ENCODE data around the gene PLCL2.

PLCL2 gene

GRCh38 chr3:17069754-17070153, 185.0 kb downstream of the PLCL2 start:
- no peak for DNase-seq (ENCODE audit: low spot score)
- no peak for TF ChIP-seq CTCF (IDR thresholded peaks at IDR 0.05)
- Histone ChIP-seq H3K4me3 (no peak overlapping the region), H3K27ac (no peak overlapping the region)

GRCh38 chr3:17070161-17070959, 185.6 kb downstream of the PLCL2 start:
- DNase-seq (ENCODE audit: low spot score): no peak
- H3K27ac ChIP-seq: no peak overlapping the region
- no peak overlapping the region for H3K4me3 ChIP-seq
- TF ChIP-seq CTCF (IDR thresholded peaks at IDR 0.05): no peak

- TF ChIP-seq CTCF (IDR thresholded peaks at IDR 0.05): no peak
- no peak for DNase-seq (ENCODE audit: low spot score)
Observed at GRCh38 chr3:17074559-17074958, 189.8 kb downstream of the PLCL2 start.

GRCh38 chr3:17075358-17075757, 190.6 kb downstream of the PLCL2 start:
- TF ChIP-seq CTCF (IDR thresholded peaks at IDR 0.05): no peak
- Histone ChIP-seq H3K4me3 (no peak overlapping the region), H3K27ac (no peak overlapping the region)
- DNase-seq (ENCODE audit: low spot score): no peak

More at GRCh38 chr3:17074559-17074958, 189.8 kb downstream of the PLCL2 start:
- Histone ChIP-seq H3K27ac (no peak overlapping the region), H3K4me3 (no peak overlapping the region)

GRCh38 chr3:17075907-17076306, 191.2 kb downstream of the PLCL2 start:
- TF ChIP-seq CTCF (IDR thresholded peaks at IDR 0.05): no peak
- H3K27ac ChIP-seq: no peak overlapping the region
- DNase-seq (ENCODE audit: low spot score): no peak
- no peak overlapping the region for H3K4me3 ChIP-seq

- peak overlapping the region in 1 of 2 donors; percentile 6 for H3K27ac ChIP-seq
- no peak for DNase-seq (ENCODE audit: low spot score)
- H3K4me3 ChIP-seq: no peak overlapping the region
- TF ChIP-seq CTCF (IDR thresholded peaks at IDR 0.05): no peak
Observed at GRCh38 chr3:17076940-17077605, 192.3 kb downstream of the PLCL2 start.

GRCh38 chr3:17077606-17078005, 192.9 kb downstream of the PLCL2 start:
- Histone ChIP-seq H3K4me3 (no peak overlapping the region), H3K27ac (peak overlapping the region; percentile 6 to 33)
- TF ChIP-seq CTCF (IDR thresholded peaks at IDR 0.05): no peak
- no peak for DNase-seq (ENCODE audit: low spot score)
